Smooth muscle cell (in vitro differentiated cells): Measurements from ENCODE around the gene MEF2C. TPM values are rescaled to one million over a fixed set of nuclear protein-coding genes. Genes with fewer than 3 reads are reported as not detected.

ENCODE experiments used
- DNase-seq: peaks from one replicate; lab custom pipeline; 2025; ENCODE audit not compliant: unreplicated experiment; lab: John Stamatoyannopoulos, UW
- H2AFZ ChIP-seq: fragments of 200-600 bp; sonication (generic); 2 replicates; pipeline ENCODE4 v1.6.0; 2016; ENCODE audit warnings: antibody characterized with exemption, low read depth, mild to moderate bottlenecking
- H3F3A ChIP-seq: fragments of 200-600 bp; sonication (generic); 2 replicates; pipeline ENCODE4 v1.6.0; 2017; ENCODE audit warnings: antibody characterized with exemption, low read depth
- H3K27ac ChIP-seq: fragments of 200-600 bp; sonication (generic); 2 replicates; pipeline ENCODE4 v1.5.1; 2016; ENCODE audit warnings: low read depth, mild to moderate bottlenecking
- H3K27me3 ChIP-seq: fragments of 200-600 bp; sonication (generic); 2 replicates; pipeline ENCODE4 v1.6.1; 2016; ENCODE audit warnings: low read depth, mild to moderate bottlenecking
- H3K36me3 ChIP-seq: fragments of 200-600 bp; sonication (generic); 2 replicates; pipeline ENCODE4 v1.5.1; 2016; ENCODE audit warnings: low read depth
- H3K4me1 ChIP-seq: fragments of 200-600 bp; sonication (generic); 2 replicates; pipeline ENCODE4 v1.5.1; 2016; ENCODE audit warnings: low read depth
- H3K4me2 ChIP-seq: fragments of 200-600 bp; sonication (generic); 2 replicates; pipeline ENCODE4 v1.6.0; 2016; ENCODE audit warnings: mild to moderate bottlenecking
- H3K4me3 ChIP-seq: fragments of 200-600 bp; sonication (generic); 2 replicates; pipeline ENCODE4 v1.5.1; 2016; ENCODE audit warnings: mild to moderate bottlenecking
- H3K79me2 ChIP-seq: fragments of 200-600 bp; sonication (generic); 2 replicates; pipeline ENCODE4 v1.6.0; 2016; ENCODE audit warnings: low read depth, mild to moderate bottlenecking
- H3K9ac ChIP-seq: fragments of 200-600 bp; sonication (generic); 2 replicates; pipeline ENCODE4 v1.6.0; 2016; ENCODE audit warnings: low read depth
- H3K9me3 ChIP-seq: fragments of 200-600 bp; sonication (generic); replicated peaks from 2 replicates; pipeline ENCODE4 v1.5.1; 2016; ENCODE audit warnings: low read depth
- H4K20me1 ChIP-seq: fragments of 200-600 bp; sonication (generic); 2 replicates; pipeline ENCODE4 v1.6.0; 2016; ENCODE audit warnings: low read depth
- WGBS: methylation state at CpG from one replicate; pipeline ENCODE4 v1.1.7; 2016; ENCODE audit warnings: low lambda C conversion rate; 5-methylcytosine and 5-hydroxymethylcytosine counted together
- polyA plus RNA-seq: library from polyadenylated mRNA; unstranded; fragments of >200 nt; fragmentation: Nextera tagmentation; extraction: Ambion mirVana; gene quantifications from 2 replicates; pipeline ENCODE4 v1.2.1, GENCODE V29; 2016
- total RNA-seq: library from RNA; depleted of rRNA; stranded (reverse); fragments of >200 nt; gene quantifications from 2 replicates; pipeline ENCODE4 v1.2.3, GENCODE V29; 2014
- TF ChIP-seq, protein P1 (sequence below): fragments of 200-600 bp; sonication (generic); IDR thresholded peaks from 2 replicates; pipeline ENCODE4 v1.5.1; 2017; ENCODE audit warnings: borderline replicate concordance, mild to moderate bottlenecking, antibody characterized with exemption; ENCODE audit not compliant: insufficient read depth, poor library complexity, severe bottlenecking

The MEF2C gene
- total and polyA plus RNA-seq, 2 experiments from 2014 or later = 11.4 to 14.0 TPM

DNA sequence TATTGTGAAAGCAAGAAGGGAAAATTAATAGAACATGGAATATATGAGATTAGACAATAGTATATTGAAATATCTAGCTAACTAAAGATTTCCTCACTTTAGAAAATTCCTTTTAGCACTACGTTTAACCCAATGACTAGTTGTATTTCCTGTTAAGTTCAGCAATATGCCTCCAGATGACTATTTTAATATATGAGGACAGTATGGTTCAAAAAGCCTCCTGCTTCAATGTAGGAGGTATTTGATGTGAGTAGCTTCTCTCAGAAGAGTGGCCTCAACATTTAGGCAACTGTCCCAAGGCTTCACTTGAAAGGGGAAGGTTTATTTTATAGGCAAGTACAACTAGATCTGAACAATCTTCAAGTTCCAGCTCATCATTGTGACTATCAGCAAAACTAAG is 2.0 kb upstream of the MEF2C start:
- Histone ChIP-seq H3K4me2 (peak overlapping the region; percentile 94), H3K79me2 (no peaks in the 10 kb centered on the region), H3K27me3 (no peaks in the 10 kb centered on the region), H3F3A (no peaks in the 10 kb centered on the region), H3K4me3 (peak overlapping the region; percentile 79), H3K4me1 (no peaks in the 10 kb centered on the region), H4K20me1 (no peaks in the 10 kb centered on the region), H3K9ac (no peak overlapping the region), H2AFZ (no peak overlapping the region), H3K27ac (no peak overlapping the region), H3K36me3 (no peaks in the 10 kb centered on the region), H3K9me3 (no peaks in the 10 kb centered on the region)
- 49% methylated on average over 1 of the region's 1 CpG for WGBS
- no peak for DNase-seq
- TF ChIP-seq, protein P1, sequence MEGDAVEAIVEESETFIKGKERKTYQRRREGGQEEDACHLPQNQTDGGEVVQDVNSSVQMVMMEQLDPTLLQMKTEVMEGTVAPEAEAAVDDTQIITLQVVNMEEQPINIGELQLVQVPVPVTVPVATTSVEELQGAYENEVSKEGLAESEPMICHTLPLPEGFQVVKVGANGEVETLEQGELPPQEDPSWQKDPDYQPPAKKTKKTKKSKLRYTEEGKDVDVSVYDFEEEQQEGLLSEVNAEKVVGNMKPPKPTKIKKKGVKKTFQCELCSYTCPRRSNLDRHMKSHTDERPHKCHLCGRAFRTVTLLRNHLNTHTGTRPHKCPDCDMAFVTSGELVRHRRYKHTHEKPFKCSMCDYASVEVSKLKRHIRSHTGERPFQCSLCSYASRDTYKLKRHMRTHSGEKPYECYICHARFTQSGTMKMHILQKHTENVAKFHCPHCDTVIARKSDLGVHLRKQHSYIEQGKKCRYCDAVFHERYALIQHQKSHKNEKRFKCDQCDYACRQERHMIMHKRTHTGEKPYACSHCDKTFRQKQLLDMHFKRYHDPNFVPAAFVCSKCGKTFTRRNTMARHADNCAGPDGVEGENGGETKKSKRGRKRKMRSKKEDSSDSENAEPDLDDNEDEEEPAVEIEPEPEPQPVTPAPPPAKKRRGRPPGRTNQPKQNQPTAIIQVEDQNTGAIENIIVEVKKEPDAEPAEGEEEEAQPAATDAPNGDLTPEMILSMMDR = no peak

DNA sequence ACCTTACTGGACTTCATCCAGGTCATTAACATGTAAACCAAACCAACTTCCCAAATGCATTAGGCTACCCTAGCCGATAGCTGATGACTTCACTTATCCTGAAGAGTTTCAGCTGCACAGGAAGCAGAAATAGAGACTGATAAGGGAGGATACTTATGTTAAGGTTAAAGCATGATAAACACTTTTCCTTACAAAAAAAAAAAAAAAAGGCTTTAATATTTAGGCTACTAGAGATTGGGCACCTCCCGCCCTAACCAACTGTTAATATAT is 1.6 kb upstream of the MEF2C start:
- WGBS = 41% methylated on average over 2 of the region's 2 CpGs
- peak overlapping the region; percentile 74 for H2AFZ ChIP-seq
- no peaks in the 10 kb centered on the region for H3K36me3 ChIP-seq
- no peaks in the 10 kb centered on the region for H3K27me3 ChIP-seq
- H3F3A ChIP-seq = no peaks in the 10 kb centered on the region
- H3K27ac ChIP-seq = no peak overlapping the region
- DNase-seq = no peak
- H3K9me3 ChIP-seq = no peaks in the 10 kb centered on the region
- H4K20me1 ChIP-seq = no peaks in the 10 kb centered on the region
- no peaks in the 10 kb centered on the region for H3K79me2 ChIP-seq
- H3K9ac ChIP-seq = no peak overlapping the region
- H3K4me3 ChIP-seq = peak overlapping the region; percentile 79
- H3K4me2 ChIP-seq = peak overlapping the region; percentile 94
- TF ChIP-seq, protein P1 = no peak
- no peaks in the 10 kb centered on the region for H3K4me1 ChIP-seq

DNA sequence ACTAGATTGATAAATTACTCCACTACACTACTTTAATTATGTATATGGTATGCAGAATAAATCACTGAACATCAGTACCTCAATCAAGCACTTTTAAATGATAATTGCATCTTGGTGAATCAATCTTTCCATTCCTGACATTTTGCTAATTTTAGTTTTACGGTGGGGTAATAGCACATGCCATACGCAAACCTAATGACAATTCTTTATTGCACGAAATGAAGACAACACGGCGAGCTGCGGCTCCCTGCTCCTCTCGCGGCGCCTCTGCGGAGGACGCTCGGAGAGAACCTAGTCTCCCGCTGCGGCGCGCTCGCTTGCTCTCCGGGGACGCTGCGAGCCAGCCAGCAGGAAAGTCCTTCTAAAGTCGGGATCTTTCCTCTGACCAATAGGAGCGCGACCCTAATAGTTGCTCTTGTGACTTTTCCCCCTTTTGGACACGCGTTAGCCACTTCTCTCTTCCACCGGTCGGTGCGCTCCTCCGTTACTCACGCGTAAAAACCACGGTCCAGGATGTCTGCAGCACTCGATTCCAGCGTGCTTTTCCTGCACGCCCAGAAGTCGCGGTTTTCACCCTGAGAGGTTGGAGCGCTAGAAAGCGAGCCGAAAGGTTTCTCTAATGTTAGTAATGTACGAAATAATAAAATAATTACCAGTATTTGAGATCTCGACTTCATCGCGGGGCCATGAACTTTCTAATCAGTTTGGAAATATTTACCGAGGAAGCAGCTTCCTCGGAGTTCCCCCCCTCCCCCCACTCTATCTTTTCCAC is 1.0 kb upstream of the MEF2C start:
- Histone ChIP-seq H3F3A (no peaks in the 10 kb centered on the region), H3K9ac (peak overlapping the region; percentile 53), H3K36me3 (no peaks in the 10 kb centered on the region), H3K4me2 (peak overlapping the region; percentile 94), H3K9me3 (no peaks in the 10 kb centered on the region), H3K79me2 (no peaks in the 10 kb centered on the region), H3K4me3 (peak overlapping the region; percentile 79), H4K20me1 (no peaks in the 10 kb centered on the region), H2AFZ (peak overlapping the region; percentile 74), H3K27me3 (no peaks in the 10 kb centered on the region), H3K27ac (peak overlapping the region; percentile 8), H3K4me1 (no peaks in the 10 kb centered on the region)
- DNase-seq = peak; percentile 11
- 2% methylated on average over 46 of the region's 46 CpGs for WGBS
- TF ChIP-seq, protein P1 = no peak
